Measurements from ENCODE around the gene BAIAP3.
A peak's percentile ranks its signal among the peaks of the same experiment; 100 is the strongest.

Gene BAIAP3

GRCh38 chr16:1306334-1306733 is 27.1 kb upstream of the BAIAP3 start:
- TF ChIP-seq CTCF (IDR thresholded peaks at IDR 0.05; ENCODE audit: borderline replicate concordance, extremely low read depth, low read length, poor library complexity, severe bottlenecking) = no peak
- TF ChIP-seq EZH2 (IDR thresholded peaks at IDR 0.05; ENCODE audit: borderline replicate concordance, low read depth, low read length, severe bottlenecking) = no peak
- peaks cover 27% of the 10 kb centered on the region for H3K4me1 ChIP-seq (ENCODE audit: insufficient read depth, low read length)
- H3K4me3 ChIP-seq (ENCODE audit: low read depth in 1 of 2, low read length in 2 of 2) = no peak overlapping the region
- no peak for DNase-seq
- no peak for ATAC-seq (ENCODE audit: insufficient read depth, low read depth)
- H4K20me1 ChIP-seq (ENCODE audit: insufficient read depth, low read length) = peaks cover 16% of the 10 kb centered on the region
- no peak overlapping the region for H3K9ac ChIP-seq (ENCODE audit: low read depth, low read length)
- no peak overlapping the region for H3K4me2 ChIP-seq (ENCODE audit: insufficient read depth, low read length)
- no peak overlapping the region for H3K27ac ChIP-seq (ENCODE audit: low read length)
- peaks cover 13% of the 10 kb centered on the region for H3K36me3 ChIP-seq (ENCODE audit: insufficient read depth, low read length)
- peaks cover 23% of the 10 kb centered on the region for H3K79me2 ChIP-seq (ENCODE audit: insufficient read depth, low read length)
- no peak overlapping the region for H2AFZ ChIP-seq (ENCODE audit: low read depth, low read length)
- no peaks in the 10 kb centered on the region for H3K27me3 ChIP-seq (ENCODE audit: insufficient read depth, low read length, poor library complexity)
- H3K9me3 ChIP-seq (ENCODE audit: insufficient read depth, low read length, severe bottlenecking) = no peaks in the 10 kb centered on the region

- peak overlapping the region; percentile 79 for H2AFZ ChIP-seq (ENCODE audit: low read depth, low read length)
These were observed 25.1 kb upstream of the BAIAP3 start for GRCh38 chr16:1308036-1308976.

GRCh38 chr16:1308977-1309885 is 24.2 kb upstream of the BAIAP3 start, which contains the start of gene UBE2I:
Gene UBE2I (plus strand): TSS chr16:1309636. CDS start chr16:1314031, 4,395 bp downstream.
- peak; percentile 87 for ATAC-seq (ENCODE audit: insufficient read depth, low read depth)
- Histone ChIP-seq H3K36me3 (ENCODE audit: insufficient read depth, low read length) (peaks cover 42% of the 10 kb centered on the region), H3K4me1 (ENCODE audit: insufficient read depth, low read length) (peaks cover 48% of the 10 kb centered on the region), H3K4me2 (ENCODE audit: insufficient read depth, low read length) (peak within 1 kb of the TSS; percentile 85), H2AFZ (ENCODE audit: low read depth, low read length) (peak within 1 kb of the TSS; percentile 88), H3K79me2 (ENCODE audit: insufficient read depth, low read length) (peaks cover 52% of the 10 kb centered on the region), H3K27ac (ENCODE audit: low read length) (peak within 1 kb of the TSS; percentile 100), H3K9ac (ENCODE audit: low read depth, low read length) (peak within 1 kb of the TSS; percentile 90), H3K27me3 (ENCODE audit: insufficient read depth, low read length, poor library complexity) (no peaks in the 10 kb centered on the region), H3K4me3 (ENCODE audit: low read depth in 1 of 2, low read length in 2 of 2) (peak within 1 kb of the TSS; percentile 61 to 70), H3K9me3 (ENCODE audit: insufficient read depth, low read length, severe bottlenecking) (no peaks in the 10 kb centered on the region), H4K20me1 (ENCODE audit: insufficient read depth, low read length) (peaks cover 45% of the 10 kb centered on the region)
- DNase-seq = peak; percentile 99
- TF ChIP-seq CTCF (IDR thresholded peaks at IDR 0.05; ENCODE audit: borderline replicate concordance, extremely low read depth, low read length, poor library complexity, severe bottlenecking) (no peak), EZH2 (IDR thresholded peaks at IDR 0.05; ENCODE audit: borderline replicate concordance, low read depth, low read length, severe bottlenecking) (peak; percentile 85)

More at GRCh38 chr16:1308036-1308976, 25.1 kb upstream of the BAIAP3 start:
- H3K4me1 ChIP-seq (ENCODE audit: insufficient read depth, low read length) = peaks cover 44% of the 10 kb centered on the region
- no peaks in the 10 kb centered on the region for H3K27me3 ChIP-seq (ENCODE audit: insufficient read depth, low read length, poor library complexity)
- H4K20me1 ChIP-seq (ENCODE audit: insufficient read depth, low read length) = peaks cover 35% of the 10 kb centered on the region
- ATAC-seq (ENCODE audit: insufficient read depth, low read depth) (peak; percentile 1; the same call in 1 of the 3 replicates), DNase-seq (no peak)
- peak overlapping the region; percentile 90 for H3K9ac ChIP-seq (ENCODE audit: low read depth, low read length)
- peaks cover 33% of the 10 kb centered on the region for H3K36me3 ChIP-seq (ENCODE audit: insufficient read depth, low read length)
- H3K27ac ChIP-seq (ENCODE audit: low read length) = peak overlapping the region; percentile 74
- peak overlapping the region; percentile 71 for H3K4me2 ChIP-seq (ENCODE audit: insufficient read depth, low read length)
- H3K4me3 ChIP-seq (ENCODE audit: low read depth in 1 of 2, low read length in 2 of 2) = peak overlapping the region; percentile 38 to 61; a peak in 3 of 4 replicates
- TF ChIP-seq EZH2 (IDR thresholded peaks at IDR 0.05; ENCODE audit: borderline replicate concordance, low read depth, low read length, severe bottlenecking) (no peak), CTCF (IDR thresholded peaks at IDR 0.05; ENCODE audit: borderline replicate concordance, extremely low read depth, low read length, poor library complexity, severe bottlenecking) (no peak)
- H3K9me3 ChIP-seq (ENCODE audit: insufficient read depth, low read length, severe bottlenecking) = no peaks in the 10 kb centered on the region
- peaks cover 42% of the 10 kb centered on the region for H3K79me2 ChIP-seq (ENCODE audit: insufficient read depth, low read length)
